Lower leg skin (tissue), 4 donors: ENCODE results near the gene STK17B. TPM values are rescaled to one million over a fixed set of nuclear protein-coding genes. Genes with fewer than 3 reads are reported as not detected.

Source experiments
- DNase-seq, 2 donors: peaks; one replicate each; pipeline ENCODE4 v3.0.0-alpha.2; 2019; ENCODE audit warnings: low spot score in 2 of 2
- H3K4me3 ChIP-seq: fragments of 200-600 bp; sonication (generic); 2 replicates; pipeline ENCODE4 v1.5.1; 2017; ENCODE audit warnings: mild to moderate bottlenecking, low read depth; ENCODE audit not compliant: poor library complexity, severe bottlenecking
- CTCF ChIP-seq, 3 donors: fragments of 450-650 bp; IDR thresholded peaks; one replicate each; pipeline ENCODE4 v1.5.1; 2016; ENCODE audit warnings: antibody characterized with exemption in 3 of 3, mild to moderate bottlenecking in 3 of 3, moderate library complexity in 2 of 3
- POLR2A ChIP-seq, 2 donors: fragments of 450-650 bp; IDR thresholded peaks; one replicate each; pipeline ENCODE4 v1.6.1; 2016 to 2017; ENCODE audit warnings: antibody characterized with exemption in 2 of 2, mild to moderate bottlenecking in 1 of 2, moderate library complexity in 1 of 2
- WGBS, 2 donors: methylation state at CpG; one replicate each; pipeline ENCODE4 v1.1.5; 2018; 5-methylcytosine and 5-hydroxymethylcytosine counted together
- intact Hi-C: fragments of 100-400 bp; cut with DNase I; formaldehyde crosslinking; loops from one replicate; pipeline ENCODE4 v1.15.0; 2023; ENCODE audit warnings: low total_unique reads
- total RNA-seq, 4 donors: library from RNA; depleted of rRNA; stranded (reverse); fragments of >200 nt; gene quantifications; one replicate each; pipeline ENCODE4 v1.1.0, GENCODE V29; 2016

The STK17B gene
- total RNA-seq, 4 donors from 2014 or later: 25.4 to 42.0 (median 35.5) TPM

- no peak for DNase-seq
- H3K4me3 ChIP-seq: no peak overlapping the region
- WGBS, 2 donors: 63 to 68% methylated on average over 3 of the region's 3 CpGs
- TF ChIP-seq CTCF (IDR thresholded peaks at IDR 0.05): no peak
- no peak for TF ChIP-seq POLR2A (IDR thresholded peaks at IDR 0.05)
- intact Hi-C loops: no loop called here
Observed at GRCh38 chr2:196119926-196120325, 51.5 kb downstream of the STK17B start.

- intact Hi-C loops: no loop called here
- DNase-seq: no peak
- 95 to 96% methylated on average over 4 of the region's 4 CpGs for WGBS, 2 donors
- TF ChIP-seq POLR2A (IDR thresholded peaks at IDR 0.05) (no peak), CTCF (IDR thresholded peaks at IDR 0.05) (no peak)
- no peak overlapping the region for H3K4me3 ChIP-seq
Observed at GRCh38 chr2:196117214-196117705, 54.1 kb downstream of the STK17B start.

GRCh38 chr2:196113061-196113974, 58.1 kb downstream of the STK17B start:
- 33 to 39% methylated on average over 7 of the region's 7 CpGs for WGBS, 2 donors
- no peak for TF ChIP-seq POLR2A (IDR thresholded peaks at IDR 0.05)
- TF ChIP-seq CTCF (IDR thresholded peaks at IDR 0.05): no peak
- intact Hi-C loops: no loop called here
- DNase-seq: peak in 1 of 2 donors; percentile 48
- H3K4me3 ChIP-seq: no peak overlapping the region

GRCh38 chr2:196112418-196113034, 58.9 kb downstream of the STK17B start:
- 53 to 58% methylated on average over 5 of the region's 5 CpGs for WGBS, 2 donors
- no peak overlapping the region for H3K4me3 ChIP-seq
- TF ChIP-seq POLR2A (IDR thresholded peaks at IDR 0.05) (no peak), CTCF (IDR thresholded peaks at IDR 0.05) (no peak)
- DNase-seq: no peak
- intact Hi-C loops: no loop called here

- no peak overlapping the region for H3K4me3 ChIP-seq
- no peak for DNase-seq
- intact Hi-C loops: loop anchor here (5.0 kb wide), 1 partner anchor 1984 kb away; no protein-coding TSS in a partner anchor
- no peak for TF ChIP-seq CTCF (IDR thresholded peaks at IDR 0.05)
- no peak for TF ChIP-seq POLR2A (IDR thresholded peaks at IDR 0.05)
- WGBS, 2 donors: 68 to 88% methylated on average over 1 of the region's 1 CpG
Observed at GRCh38 chr2:196108604-196109003, 62.8 kb downstream of the STK17B start.
